Measurements from ENCODE around the gene CALR3.
"Not testable (repeated sequence)": the region's sequence is repeated elsewhere in the genome, so short reads cannot be mapped to it uniquely, and the experiment has no call there.

CALR3 gene

DNA sequence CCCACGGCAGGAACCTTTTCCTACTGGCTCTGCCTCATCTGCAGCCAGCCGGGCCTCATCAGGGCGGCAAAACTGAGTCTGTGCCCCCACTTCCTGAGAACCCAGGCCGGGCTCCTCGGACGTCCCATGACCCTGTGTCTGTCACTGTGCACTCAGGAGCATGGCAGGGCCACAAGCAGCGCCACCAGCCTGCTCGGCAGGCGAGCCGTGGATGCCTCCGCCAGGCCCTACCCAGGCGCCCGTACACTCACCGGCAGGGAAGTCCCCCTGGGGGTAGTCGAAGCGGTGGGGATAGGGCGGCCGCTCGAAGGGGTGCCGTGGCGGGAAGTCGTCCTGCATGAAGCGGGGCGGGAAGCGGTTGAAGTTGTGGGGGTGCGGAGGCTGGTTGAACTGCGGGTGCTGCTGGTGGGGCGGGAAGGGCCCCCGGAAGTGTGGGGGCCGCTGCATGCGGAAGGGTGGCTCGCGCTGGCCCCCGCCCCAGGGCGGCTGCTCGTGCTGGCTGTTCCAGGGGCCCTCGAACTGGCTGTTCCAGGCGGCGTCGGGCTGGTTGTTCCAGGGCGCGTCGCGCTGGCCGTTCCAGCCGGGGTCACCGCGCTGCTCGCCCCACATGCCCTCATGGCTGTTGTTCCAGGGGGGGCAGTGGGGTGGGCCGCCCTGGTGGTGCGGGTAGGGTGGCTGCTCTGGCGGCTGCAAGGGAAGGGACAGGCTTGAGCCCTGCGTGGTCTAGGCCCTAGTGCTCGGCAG lies 29.2 kb upstream of the CALR3 start:
- no peak for DNase-seq (ENCODE audit: low read depth)

DNA sequence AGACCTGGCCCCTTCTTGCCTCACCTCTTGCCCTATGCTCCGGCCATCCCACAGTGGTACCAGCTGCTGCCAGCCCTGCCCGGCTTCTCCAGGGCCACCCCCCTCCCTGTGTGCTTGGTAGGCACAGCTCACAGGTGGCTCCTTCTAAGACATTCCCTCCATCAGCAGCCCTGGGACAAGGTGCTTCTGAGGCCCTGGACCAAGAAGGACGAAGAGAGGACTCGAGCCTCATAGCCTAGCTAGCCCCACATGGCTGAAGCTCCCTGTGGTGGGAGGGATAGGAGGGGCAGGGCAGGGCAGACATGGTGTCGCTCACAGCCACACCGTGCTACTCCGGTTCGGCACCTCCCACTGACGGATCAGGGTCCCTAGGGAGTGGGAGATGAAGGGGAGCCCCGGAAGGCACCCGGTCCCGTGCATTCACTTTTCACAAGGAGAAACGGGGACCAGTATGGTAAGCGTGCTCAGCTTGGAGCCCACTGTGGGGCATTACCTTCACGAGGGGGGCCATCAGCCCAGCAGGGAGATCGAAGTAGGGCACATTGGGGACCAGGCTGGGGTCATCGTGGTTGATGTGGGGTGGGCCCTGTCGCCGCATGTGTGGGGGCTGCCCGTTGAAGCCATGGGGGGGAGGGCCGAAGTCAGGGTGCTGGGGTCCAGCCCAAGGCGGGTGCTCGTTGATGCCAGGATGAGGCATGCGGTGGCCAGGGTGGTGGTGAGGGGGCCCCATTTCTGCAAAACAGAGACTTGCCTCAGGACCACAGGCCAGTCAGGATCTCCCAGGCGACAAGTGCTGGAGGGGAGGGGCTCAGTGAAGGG lies 26.8 kb upstream of the CALR3 start:
- DNase-seq (ENCODE audit: low read depth): no peak

- no peak for DNase-seq (ENCODE audit: low read depth)
Observed at GRCh38 chr19:16521715-16522289, 25.8 kb upstream of the CALR3 start.

- no peak for DNase-seq (ENCODE audit: low read depth)
Observed at GRCh38 chr19:16520986-16521624, 25.1 kb upstream of the CALR3 start.

DNA sequence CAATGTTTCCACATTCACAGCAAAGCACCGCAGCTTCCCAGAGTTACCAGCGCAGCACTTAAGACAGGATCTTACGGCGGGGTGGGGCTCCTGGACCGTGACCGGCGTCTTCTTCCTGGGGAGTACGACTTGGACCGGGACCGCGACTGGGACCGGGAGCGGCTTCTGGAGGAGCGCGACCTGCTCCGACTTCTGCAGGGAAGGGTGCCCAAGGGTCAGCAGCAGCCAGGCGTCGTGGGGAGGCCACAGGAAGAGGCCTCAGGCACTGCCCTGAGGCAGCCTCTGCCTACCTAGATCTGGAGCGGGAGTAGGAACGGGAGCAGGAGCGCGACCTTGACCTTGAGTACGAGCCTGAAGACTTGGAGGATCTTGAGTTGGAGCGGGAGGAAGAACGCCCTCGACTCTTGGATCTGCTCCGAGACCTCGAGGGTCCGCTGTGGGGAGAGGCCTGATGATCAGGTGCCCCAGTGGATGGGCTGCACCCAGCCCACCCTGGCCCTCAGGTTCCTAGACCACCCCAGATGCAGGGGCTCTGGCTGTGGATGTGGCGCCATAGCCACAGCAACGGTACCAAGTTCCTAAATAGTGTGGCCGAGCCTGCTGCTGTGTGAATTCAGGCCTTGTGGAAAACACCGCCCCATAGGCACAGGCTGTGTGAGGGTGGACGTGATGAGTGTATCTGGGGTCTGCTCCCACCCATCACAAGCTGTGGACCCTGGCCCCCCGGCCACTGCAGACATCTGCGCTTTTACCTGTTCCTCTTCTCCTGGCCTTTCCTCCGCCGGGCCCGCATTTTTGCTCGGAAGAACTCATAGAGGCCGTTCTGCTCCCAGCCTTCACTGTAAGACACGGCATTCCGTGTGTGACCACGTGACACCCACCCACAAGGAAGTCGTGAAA lies 24.4 kb upstream of the CALR3 start:
- DNase-seq (ENCODE audit: low read depth): no peak

DNA sequence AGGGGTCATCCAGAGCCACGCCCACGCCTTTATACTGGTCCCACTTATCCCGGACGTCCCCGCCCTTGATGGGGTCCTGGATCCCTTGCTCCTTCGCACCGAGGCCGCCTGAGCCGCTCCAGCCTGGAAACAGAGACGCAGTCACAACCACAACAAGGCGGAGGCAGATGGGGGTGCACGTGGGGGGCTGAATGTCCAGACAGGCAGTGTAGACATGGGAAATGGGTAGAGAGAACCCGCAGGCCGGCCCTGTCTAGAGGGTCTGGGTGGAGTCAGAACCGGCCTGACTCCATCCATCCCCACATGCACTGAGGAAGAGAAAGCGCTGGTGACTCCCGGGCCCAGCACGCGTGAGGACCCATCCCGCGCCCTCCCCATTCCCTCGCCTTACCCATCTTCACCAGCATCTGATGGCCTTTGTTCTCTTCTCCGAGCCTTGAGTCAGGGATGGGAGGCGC lies 23.3 kb upstream of the CALR3 start:
- DNase-seq (ENCODE audit: low read depth): no peak

DNA sequence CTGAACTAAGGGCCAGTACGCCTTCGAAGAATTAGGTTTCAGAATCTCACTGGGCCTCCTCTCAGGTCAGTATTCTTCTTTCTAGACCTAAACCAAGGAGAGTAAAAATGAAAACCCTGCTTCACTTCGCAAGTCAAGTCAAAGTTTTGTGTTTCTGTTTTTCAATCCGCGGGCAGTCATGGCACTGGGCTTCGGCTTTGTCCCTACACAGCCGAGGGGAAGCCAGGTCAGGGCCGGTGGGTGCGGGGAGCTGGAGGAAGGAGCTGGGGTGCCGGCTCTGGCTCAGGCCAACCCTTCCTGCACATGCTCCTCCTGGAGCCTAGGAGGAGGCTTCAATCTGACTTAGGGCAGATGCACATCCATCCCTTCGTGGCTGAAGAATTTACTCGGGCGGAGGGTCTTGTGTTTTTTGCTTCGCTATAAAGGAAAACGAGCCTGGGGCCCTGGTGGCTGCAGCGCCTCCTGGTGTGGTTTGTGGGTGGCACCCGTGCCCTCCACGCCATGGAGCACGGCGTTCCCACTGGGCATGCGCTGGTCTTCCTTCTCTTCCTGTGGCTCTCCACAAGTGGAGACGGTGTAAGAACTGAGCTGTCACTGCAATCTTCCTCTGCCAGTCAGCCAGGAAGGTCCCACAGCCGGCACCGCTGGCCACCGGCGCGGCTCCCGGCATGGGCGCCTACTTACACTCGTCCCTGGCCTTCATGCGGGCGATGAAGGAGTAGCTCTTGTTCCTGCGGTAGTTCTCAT lies 22.7 kb upstream of the CALR3 start:
- DNase-seq (ENCODE audit: low read depth): no peak

- no peak for DNase-seq (ENCODE audit: low read depth)
Observed at GRCh38 chr19:16518061-16518460, 22.1 kb upstream of the CALR3 start.

DNA sequence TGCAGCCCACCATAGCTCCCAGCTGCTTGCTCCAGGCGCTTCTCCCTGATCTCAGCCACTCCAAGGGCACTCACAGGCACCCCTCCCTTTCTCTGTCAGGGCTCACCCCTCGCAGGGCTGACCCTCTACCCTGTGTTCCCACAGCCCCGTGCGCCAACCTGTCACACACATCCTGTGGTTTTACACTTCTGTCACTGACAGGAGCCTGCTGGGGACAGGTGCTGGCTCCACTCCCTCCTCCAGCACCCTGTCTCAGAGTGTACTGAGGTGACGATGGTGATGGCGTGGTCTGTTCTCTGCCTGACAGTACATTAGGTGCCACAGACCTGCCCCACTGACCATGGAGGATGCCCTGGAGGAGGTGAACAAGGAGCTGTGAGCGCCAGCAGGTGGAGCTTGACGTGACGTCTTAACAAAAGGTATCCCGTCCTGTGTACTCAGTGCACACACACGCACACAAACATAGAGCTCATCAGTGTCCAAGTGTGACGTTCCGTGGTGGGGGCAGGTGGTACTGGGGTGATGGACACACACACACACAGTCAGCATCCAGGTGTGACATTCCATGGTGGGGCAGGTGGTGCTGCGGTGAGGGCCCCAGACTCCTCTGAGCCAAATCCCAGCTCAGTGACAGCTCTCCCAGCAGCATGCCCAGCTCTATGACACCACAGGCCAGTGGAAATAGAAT lies 21.1 kb upstream of the CALR3 start:
- DNase-seq (ENCODE audit: low read depth): no peak

DNA sequence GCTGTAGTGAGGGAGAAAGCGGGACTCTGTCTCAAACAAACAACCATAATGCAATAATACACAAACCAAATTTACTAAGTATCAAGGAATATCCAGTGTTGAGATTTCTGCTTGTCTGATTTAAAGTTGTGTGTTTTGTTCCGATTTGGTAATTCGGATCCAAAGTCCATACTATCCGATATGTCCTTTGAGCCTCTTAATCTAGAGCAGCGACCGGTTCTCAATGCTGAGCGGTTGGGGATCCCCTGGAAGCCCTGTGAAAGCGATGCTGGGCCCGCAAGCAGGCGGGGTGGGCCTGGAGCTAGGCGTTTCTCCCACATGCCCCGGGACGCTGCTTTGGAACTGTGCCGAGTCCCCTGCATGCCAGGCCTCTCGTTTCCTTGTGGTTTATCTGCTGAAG lies 20.4 kb upstream of the CALR3 start:
- no peak for DNase-seq (ENCODE audit: low read depth)

DNA sequence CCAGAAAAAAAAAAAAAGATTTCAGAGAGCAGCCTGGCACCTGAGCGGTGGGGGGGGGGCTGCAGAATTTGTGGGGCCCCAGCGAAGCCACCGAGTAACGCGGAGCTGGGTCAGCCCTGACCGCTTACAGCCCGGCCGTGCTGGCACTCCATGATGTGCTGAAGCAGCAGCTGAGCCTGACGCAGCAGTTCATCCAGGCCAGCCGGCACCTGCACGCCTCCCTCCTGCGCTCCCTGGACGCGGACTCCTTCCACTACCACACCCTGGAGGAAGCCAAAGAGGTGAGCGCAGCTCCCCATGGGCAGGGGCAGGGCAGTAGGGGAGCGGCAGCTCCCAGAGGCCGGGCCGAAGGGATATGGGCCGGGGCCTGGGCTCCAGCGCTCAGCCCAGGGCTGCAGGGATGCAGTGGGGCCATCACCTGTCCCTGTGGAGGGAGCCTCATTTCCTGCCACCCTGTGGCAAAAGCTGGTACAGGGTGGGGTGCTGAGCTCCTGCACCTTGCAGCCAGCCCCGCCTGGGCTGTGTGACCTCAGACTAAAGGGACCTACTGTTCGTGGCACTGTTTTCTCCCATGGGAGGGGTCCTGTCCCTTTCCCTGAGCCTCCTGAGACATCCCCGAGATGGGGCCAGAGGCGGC lies 18.5 kb upstream of the CALR3 start:
- no peak for DNase-seq (ENCODE audit: low read depth)

- not testable (repeated sequence) for DNase-seq (ENCODE audit: low read depth)
Observed at GRCh38 chr19:16512611-16513010, 16.6 kb upstream of the CALR3 start.

DNA sequence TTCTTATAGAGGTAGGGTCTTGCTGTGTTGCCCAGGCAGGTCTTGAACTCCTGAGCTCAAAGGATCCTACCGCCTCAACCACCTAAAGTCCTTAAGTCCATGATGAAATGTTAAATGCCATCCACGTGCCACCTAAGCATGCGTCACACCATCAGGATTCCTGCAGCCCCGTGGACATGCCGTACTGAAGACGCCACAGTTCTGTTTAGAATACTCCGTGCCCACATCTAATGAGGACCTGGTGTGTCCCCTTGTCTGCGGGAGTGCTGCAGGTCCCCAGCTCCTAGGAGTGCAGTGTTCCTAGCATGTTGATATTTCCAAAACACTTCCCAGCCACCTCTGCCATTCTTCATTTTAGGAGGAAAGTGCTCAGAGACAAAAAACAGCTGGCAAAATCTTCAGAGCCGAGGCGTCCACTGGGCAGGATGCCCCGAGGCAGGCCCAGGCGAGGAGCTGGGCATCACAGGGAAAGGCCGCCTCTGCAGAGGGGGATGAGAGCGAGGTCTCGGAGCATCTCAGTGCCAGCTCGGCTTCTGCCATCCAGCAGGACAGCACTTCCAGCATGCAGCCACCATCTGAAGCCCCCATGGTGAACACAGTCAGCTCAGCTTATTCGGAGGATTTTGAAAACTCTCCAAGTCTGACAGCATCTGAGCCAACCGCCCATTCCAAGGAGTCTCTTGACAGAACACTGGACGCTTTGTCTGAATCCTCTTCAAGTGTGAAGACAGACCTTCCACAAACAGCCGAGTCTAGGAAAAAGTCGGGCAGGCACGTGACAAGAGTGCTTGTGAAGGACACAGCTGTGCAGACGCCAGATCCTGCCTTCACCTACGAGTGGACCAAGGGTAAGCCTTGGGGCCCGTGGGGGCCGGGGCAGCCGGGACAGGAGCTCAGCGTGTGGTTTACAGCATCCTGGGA lies 13.4 kb upstream of the CALR3 start:
- no peak for DNase-seq (ENCODE audit: low read depth)

DNA sequence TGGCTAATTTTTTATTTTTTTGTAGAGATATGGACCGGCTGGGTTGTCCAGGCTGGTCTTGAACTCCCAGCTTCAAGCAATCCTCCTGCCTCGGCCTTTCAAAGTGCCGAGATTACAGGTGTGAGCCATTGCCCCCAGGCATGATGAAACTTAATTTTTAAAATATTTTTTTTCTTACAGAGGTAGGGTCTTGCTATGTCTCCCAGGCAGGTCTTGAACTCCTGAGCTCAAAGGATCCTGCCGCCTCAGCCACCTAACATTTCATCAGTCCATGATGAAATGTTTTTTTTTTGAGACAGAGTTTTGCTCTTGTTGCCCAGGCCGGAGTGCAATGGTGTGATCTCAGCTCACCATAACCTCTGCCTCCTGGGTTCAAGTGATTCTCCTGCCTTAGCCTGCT lies 12.6 kb upstream of the CALR3 start:
- no peak for DNase-seq (ENCODE audit: low read depth)

GRCh38 chr19:16506961-16507360 lies 11.0 kb upstream of the CALR3 start:
- no peak for DNase-seq (ENCODE audit: low read depth)

- not testable (repeated sequence) for DNase-seq (ENCODE audit: low read depth)
Observed at GRCh38 chr19:16506161-16506560, 10.2 kb upstream of the CALR3 start.

DNA sequence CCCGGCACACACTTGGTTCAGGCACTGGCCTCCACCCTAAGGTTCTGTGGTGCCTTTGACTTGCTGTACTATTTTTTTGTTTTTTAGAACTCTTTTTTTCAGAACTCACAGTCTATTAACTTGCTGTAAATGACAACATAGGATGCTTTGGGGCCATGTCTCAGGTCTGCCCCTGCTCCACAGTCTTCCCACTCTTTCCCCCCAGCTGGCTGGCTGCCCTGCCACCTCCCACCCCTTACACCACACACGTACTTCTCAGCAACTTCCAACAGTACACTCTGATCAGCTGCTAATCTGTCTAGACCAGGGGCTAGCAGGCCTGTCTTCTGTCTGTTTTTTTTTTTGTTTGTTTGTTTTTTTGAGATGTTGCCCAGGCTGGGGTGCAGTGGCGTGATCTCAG lies 8.3 kb upstream of the CALR3 start:
- no peak for DNase-seq (ENCODE audit: low read depth)

DNA sequence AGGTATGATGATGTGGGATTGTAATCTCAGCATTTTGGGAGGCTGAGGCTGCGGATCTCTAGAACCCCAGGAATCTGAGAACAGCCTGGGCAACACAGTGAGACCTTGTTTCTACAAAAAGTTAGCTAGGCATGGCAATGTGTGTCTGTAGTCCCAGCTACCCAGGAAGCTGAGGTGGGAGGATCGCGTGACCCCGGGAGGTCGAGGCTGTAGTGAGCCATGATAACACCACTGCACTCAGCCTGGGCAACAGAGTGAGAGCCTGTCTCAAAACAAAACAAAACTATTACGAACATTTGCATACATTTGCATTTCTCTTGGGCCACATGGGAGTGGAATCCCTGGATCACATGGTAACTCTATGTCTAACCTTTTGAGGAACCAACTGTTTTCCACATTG lies 1.9 kb upstream of the CALR3 start:
- DNase-seq (ENCODE audit: low read depth): no peak

GRCh38 chr19:16497042-16497441 lies 1.1 kb upstream of the CALR3 start:
- no peak for DNase-seq (ENCODE audit: low read depth)

All from HS-5 (cell line).